Endothelial cell of hepatic sinusoid (primary cell): ENCODE measurements around the gene ID3.

Experiments used
- in situ Hi-C: cut with HindIII; loops from 2 replicates; pipeline ENCODE4 v1.10.0; 2017; ENCODE audit warnings: low sequenced_read_pairs

Gene ID3

DNA sequence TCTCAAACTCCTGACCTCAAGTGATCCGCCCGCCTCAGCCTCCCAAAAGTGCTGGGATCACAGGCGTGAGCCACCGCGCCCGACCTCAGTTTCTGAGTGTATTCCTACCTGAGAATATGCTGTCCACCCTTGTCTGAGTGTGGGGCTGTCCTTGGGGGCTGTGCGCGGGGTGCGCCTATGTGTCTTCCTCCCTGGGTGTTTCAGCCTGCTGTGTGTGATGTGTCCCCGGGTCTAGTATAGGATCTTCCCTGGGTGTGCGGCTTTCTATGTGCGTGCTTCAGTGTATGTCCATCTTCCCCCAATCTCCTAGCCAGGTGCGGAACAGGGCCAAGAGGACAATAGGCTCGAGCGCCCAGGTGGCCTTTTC is 8.3 kb upstream of the ID3 start:
- in situ Hi-C loops: no loop called here

- in situ Hi-C loops: no loop called here
These were observed 7.0 kb upstream of the ID3 start for GRCh38 chr1:23566304-23566703.

DNA sequence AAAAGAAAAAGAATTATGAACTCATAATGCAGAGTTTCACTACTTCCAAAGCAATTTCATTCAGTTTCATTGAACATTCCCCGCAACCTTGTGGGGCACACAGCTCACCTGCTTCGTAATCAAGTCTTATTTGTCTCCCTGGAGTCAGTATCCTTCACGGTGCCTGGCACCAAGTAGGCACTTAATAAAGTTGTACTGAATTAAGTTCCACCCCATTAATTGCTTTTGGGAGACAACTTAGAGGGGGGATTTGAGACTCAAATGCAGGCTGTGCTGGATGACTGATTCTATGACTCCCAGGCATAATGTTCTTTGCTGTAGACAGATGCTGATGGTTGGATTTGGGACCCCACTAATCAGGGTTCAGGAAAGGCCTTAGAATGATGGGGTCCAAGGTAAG is 6.5 kb upstream of the ID3 start:
- in situ Hi-C loops: no loop called here

- in situ Hi-C loops: no loop called here
These were observed 5.3 kb upstream of the ID3 start for GRCh38 chr1:23564529-23565122.

DNA sequence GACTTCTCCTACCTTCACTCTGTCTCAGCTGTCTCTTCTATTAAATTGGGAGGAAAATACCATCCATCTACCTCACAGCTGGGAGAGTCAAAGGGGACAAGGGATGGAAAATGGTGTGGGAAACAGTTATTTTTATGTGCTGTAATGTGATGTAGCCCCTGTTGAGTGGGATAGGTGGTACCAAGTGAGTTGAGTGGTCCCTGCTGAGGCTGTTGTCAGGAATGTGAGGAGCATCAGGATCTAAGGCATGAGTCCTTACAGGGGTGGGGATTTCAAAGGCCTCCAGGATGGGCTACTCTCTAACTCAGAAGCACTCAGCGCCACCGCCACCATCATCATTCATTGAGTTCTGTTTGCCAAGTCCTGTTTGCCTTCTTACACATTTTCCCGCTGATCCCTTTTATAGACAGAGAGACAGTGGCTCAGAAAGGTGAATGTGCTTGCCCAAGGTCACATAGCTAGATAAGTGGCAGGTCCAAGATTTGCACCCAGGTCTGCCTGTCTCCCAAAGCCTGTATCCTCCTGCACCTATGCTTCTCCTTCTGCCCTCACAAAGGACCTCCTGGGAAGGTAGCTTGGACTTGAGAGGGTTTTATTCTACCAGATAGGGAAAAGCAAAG is 4.6 kb upstream of the ID3 start:
- in situ Hi-C loops: no loop called here

- in situ Hi-C loops: no loop called here
These were observed 3.7 kb upstream of the ID3 start for GRCh38 chr1:23563003-23563402.

DNA sequence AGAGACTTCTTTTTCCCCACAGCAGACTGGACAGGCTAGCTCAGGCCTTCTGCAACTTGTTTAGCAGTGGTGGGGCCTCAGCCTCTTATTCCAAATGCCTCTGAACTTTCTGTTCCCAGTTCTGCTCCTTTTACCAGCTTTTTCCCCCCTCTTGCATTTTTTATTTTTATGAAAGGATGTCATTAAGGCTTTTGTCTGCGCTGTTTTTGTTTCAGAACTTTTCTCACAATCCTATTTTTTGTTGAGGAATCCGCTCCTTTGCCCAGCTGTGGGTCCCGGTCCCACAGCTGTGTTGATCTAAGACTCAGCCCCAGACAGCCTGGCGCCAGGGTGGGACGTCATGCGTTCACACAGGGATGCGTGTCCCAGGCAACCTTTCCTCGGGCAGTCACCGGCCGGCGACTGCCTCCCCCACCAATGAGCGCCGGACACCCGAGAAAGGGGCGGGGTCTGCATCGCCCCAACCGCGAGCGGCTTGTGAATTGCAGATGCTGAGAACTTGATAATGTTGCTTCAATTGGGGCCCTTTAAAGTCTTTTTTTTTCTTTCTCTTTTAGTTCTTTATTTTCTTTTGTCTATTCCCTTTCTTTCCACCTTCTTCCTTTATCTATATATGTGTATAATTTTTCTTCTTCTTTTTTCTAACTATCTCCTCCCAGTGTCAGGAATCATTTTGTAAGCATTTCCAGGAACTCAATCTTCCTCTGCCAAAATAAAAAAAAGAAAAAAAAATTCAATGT is 3.0 kb upstream of the ID3 start:
- in situ Hi-C loops: no loop called here

DNA sequence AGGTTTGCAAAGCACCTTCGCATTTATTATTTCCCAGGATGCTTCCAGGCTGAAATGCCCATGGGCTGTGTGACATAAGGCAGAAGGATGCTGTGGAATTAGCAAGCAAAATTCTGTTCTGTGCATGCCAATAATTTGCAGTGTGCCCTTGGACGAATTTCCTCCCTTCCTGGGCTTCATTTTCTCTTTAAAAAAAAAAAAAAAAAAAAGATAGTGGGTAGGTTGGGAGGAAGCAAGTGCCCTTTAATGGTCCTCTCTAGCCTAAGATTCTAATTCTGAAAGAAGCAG is 2.5 kb upstream of the ID3 start:
- in situ Hi-C loops: no loop called here

DNA sequence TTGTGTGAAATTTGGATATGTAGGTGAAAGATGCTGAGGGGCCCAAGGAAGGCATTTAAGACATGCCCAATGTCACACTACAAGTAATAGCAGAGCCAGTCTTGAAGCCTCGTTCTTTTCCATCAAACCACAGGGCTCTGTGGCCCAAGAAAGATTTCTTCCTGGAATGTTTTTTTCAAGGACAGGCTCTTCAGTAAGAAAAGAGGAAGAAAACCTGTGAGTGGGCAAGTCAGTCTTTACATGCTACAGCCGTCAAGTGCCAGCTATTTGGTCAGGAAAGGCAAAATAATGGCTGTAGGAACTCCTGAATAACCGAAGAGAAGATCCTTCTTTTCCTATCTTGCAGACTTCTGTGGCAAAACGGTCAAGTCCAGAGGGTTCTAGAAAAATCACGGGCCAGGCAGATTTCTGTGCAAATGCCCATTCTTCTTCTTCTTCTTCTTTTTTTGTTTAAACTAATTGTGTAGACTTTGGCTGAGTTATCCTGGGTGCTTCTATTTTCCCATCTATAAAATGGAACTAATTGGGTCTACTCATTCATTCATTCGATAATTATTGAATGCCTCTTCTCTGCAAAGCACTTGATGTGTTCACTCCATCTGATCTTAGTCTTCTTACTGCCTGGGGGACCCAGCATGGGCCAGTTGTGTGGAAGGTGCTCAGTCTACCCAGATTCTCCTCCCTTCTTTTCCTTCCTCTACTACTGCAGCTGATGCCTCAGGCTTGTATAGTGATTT is 1.9 kb upstream of the ID3 start:
- in situ Hi-C loops: no loop called here

DNA sequence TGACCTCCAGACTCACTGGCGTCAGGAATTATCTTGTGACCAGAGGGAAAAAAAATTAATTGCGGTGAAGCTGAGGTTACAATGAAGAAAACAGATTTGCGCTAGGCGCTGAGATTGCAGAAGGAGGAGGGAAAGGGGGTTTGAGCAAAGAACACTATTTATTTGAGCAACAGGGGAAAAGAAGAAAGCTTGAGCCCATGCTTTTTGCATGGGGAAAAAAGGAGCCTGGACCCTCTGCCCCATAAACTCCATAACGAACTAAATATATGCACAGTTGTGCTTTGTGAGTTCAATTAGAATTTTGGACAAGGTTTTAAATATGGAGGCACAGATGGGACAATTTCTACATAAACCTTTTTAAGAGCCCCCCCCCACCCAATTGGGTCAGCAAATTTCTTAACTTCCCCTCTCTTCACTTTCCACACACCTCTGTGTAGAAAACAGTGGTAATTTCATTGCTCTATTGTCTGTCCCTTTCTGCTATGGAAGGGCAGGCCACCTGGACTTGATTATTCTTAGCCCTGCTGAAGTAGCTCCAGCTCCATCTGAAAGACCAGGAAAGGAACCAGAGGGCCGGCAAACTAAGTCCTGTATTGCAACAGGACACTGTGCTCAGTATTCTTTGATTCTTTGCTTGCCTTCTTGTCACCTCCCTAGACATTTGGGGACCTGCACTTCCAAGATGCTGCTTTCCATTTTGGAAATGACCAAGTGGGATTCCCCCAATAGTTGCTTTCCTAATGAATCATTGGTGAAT is 862 bp upstream of the ID3 start:
- in situ Hi-C loops: no loop called here

GRCh38 chr1:23558872-23559135 is 497 bp downstream of the ID3 start:
- in situ Hi-C loops: no loop called here

DNA sequence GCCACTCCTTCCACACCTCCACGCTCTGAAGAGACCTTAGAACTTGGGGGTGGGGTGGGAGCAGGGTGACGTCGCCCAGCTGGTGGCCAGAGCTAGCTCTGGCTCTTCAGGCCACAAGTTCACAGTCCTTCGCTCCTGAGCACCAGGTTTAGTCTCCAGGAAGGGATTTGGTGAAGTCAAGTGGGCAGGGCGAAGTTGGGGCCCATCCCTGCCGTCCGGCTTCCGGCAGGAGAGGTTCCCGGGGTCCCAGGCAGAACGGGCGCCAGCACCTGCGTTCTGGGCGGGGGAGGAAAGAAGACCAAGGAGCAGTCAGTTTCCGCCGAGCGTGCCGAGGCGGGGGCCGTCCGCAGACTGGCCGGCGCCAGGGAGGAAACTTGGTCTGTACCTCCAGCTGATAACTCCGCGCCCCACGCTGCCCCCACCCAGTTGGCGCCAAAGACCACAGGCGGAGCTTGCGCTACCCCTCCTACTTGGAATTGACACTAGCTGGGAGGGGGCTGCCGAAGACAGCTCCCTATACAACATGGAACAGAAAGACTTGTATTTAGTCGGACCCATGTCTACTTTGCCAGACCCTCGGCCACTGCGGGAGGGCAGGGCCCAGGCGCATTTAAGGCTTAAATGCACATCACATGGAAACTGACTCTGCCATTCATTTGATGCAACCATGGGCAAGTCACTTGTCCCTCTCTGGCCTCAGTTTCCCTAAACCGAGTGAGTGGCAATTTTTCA is 995 bp downstream of the ID3 start:
- in situ Hi-C loops: no loop called here

- in situ Hi-C loops: no loop called here
These were observed 1.7 kb downstream of the ID3 start for GRCh38 chr1:23557471-23558124.

GRCh38 chr1:23556635-23557470 is 2.4 kb downstream of the ID3 start:
- in situ Hi-C loops: no loop called here

GRCh38 chr1:23555986-23556634 is 3.2 kb downstream of the ID3 start:
- in situ Hi-C loops: no loop called here

- in situ Hi-C loops: no loop called here
These were observed 3.9 kb downstream of the ID3 start for GRCh38 chr1:23555270-23555985.

DNA sequence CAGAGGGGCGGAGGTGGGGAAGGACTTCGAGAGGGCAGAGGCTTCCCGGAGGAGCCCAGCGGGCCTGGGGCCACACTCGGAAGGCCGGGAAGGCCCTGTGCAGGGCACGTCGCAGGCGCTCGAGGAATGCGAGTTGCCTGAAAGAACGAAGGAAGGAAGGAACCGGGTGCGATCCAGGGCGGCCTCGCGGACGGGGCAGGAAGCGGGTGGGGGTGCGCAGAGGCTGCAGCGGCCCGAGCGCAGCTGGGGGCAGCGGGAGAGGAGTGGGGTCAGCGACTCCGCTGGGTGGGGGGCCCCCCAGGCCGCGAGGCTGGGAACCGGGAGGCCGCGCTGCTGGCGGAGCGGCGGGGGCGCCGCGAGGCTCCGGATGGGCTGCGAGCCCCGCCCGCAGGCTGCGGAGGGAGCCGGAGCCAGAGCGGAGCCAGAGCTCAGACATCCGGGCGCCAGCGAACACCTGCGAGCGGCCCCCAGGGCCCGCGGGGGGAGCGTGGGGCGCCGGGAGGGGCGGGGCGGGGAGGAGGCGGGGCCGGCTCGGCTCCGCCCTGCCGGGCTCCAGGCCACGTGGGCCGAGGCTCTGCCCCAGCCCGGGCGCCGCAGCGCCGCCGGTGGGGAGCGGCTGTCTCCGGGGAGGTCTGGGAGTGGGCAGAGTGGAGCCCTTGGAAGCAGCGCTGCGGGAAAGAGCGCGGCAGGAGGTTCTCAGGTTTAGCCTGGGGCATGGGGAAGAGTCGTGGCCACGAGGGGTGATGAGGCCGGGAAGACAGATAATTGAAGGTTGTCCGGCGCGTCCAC is 4.6 kb downstream of the ID3 start:
- in situ Hi-C loops: loop anchor here (5.0 kb wide), 2 partner anchors 57 to 83 kb away; no protein-coding TSS in a partner anchor

GRCh38 chr1:23554127-23554480 is 5.2 kb downstream of the ID3 start:
- in situ Hi-C loops: loop anchor here (5.0 kb wide), 2 partner anchors 57 to 83 kb away; no protein-coding TSS in a partner anchor
